ENCODE data around the gene MSL1. TPM values are rescaled to one million over a fixed set of nuclear protein-coding genes. Genes with fewer than 3 reads are reported as not detected.

Gene MSL1
- total and polyA plus RNA-seq, 2 of the 13 experiments (the other 11 are each of a cell fraction or from before 2014, with no cell fraction given) = 63.8 to 88.5 TPM

DNA sequence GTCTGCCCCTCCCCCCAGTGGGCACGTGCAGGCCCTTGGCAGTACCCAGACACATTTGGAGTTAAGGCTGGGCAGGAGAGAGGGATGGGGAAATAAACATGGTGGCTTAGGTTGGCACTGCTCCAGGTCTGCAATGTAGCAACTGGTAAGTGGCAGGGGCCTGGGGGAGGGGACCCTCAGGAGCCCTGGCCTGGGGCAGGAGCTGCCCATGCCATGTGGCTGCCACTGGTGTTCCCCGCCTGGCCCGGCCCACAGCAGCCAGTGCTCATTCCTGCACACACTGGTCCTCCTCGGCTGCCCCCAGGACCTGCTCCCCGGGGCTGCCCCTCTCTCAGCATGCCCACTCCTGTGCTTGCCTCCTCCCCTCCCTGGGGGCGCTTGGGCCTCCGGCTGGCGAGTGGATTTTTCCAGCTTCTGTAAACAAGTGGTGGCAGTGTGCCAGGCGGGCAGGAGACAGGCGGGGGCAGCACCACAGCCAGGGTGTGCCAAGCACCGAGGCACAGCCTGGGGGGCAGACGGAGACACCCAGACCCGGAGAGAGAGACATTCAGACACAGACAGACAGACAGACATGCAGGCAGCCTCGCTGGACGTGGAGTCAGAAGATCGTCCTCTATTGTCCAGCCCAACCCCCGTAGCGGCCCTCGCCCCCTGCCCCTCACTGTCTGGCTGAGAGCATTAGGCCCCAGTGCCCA lies 49.6 kb upstream of the MSL1 start (continued):
- TF ChIP-seq, protein P1, sequence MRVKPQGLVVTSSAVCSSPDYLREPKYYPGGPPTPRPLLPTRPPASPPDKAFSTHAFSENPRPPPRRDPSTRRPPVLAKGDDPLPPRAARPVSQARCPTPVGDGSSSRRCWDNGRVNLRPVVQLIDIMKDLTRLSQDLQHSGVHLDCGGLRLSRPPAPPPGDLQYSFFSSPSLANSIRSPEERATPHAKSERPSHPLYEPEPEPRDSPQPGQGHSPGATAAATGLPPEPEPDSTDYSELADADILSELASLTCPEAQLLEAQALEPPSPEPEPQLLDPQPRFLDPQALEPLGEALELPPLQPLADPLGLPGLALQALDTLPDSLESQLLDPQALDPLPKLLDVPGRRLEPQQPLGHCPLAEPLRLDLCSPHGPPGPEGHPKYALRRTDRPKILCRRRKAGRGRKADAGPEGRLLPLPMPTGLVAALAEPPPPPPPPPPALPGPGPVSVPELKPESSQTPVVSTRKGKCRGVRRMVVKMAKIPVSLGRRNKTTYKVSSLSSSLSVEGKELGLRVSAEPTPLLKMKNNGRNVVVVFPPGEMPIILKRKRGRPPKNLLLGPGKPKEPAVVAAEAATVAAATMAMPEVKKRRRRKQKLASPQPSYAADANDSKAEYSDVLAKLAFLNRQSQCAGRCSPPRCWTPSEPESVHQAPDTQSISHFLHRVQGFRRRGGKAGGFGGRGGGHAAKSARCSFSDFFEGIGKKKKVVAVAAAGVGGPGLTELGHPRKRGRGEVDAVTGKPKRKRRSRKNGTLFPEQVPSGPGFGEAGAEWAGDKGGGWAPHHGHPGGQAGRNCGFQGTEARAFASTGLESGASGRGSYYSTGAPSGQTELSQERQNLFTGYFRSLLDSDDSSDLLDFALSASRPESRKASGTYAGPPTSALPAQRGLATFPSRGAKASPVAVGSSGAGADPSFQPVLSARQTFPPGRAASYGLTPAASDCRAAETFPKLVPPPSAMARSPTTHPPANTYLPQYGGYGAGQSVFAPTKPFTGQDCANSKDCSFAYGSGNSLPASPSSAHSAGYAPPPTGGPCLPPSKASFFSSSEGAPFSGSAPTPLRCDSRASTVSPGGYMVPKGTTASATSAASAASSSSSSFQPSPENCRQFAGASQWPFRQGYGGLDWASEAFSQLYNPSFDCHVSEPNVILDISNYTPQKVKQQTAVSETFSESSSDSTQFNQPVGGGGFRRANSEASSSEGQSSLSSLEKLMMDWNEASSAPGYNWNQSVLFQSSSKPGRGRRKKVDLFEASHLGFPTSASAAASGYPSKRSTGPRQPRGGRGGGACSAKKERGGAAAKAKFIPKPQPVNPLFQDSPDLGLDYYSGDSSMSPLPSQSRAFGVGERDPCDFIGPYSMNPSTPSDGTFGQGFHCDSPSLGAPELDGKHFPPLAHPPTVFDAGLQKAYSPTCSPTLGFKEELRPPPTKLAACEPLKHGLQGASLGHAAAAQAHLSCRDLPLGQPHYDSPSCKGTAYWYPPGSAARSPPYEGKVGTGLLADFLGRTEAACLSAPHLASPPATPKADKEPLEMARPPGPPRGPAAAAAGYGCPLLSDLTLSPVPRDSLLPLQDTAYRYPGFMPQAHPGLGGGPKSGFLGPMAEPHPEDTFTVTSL (CRISPR knock-in tag; IDR thresholded peaks at IDR 0.05; ENCODE audit: borderline replicate concordance) = 0 out of 2 replicates have a peak, but pooled peaks have one; percentile 22
- TF ChIP-seq, protein P2, sequence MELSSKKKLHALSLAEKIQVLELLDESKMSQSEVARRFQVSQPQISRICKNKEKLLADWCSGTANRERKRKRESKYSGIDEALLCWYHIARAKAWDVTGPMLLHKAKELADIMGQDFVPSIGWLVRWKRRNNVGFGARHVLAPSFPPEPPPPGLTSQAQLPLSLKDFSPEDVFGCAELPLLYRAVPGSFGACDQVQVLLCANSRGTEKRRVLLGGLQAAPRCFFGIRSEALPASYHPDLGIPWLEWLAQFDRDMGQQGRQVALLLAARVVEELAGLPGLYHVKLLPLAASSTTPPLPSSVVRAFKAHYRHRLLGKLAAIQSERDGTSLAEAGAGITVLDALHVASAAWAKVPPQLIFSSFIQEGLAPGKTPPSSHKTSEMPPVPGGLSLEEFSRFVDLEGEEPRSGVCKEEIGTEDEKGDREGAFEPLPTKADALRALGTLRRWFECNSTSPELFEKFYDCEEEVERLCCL (CRISPR knock-in tag; IDR thresholded peaks at IDR 0.05; ENCODE audit: borderline replicate concordance) = 0 out of 2 replicates have a peak, but pooled peaks have one; percentile 80
- peak; percentile 77 for TF ChIP-seq AGO1 (IDR thresholded peaks at IDR 0.05; ENCODE audit: low read depth, low read length, poor library complexity, severe bottlenecking)
- 0 out of 2 replicates have a peak, but pooled peaks have one; percentile 72 for TF ChIP-seq ZFP36L1 (CRISPR knock-in tag; IDR thresholded peaks at IDR 0.05)
- TF ChIP-seq RXRA (CRISPR knock-in tag; IDR thresholded peaks at IDR 0.05) = peak; percentile 37; the same call in 1 of the 2 replicates
- TF ChIP-seq SRSF9 (IDR thresholded peaks at IDR 0.05; ENCODE audit: borderline replicate concordance, insufficient read depth, low read depth, low read length, poor library complexity, severe bottlenecking) = no peak
- 0 out of 2 replicates have a peak, but pooled peaks have one; percentile 52 for TF ChIP-seq ZNF44 (CRISPR knock-in tag; IDR thresholded peaks at IDR 0.05)
- TF ChIP-seq, protein P3, sequence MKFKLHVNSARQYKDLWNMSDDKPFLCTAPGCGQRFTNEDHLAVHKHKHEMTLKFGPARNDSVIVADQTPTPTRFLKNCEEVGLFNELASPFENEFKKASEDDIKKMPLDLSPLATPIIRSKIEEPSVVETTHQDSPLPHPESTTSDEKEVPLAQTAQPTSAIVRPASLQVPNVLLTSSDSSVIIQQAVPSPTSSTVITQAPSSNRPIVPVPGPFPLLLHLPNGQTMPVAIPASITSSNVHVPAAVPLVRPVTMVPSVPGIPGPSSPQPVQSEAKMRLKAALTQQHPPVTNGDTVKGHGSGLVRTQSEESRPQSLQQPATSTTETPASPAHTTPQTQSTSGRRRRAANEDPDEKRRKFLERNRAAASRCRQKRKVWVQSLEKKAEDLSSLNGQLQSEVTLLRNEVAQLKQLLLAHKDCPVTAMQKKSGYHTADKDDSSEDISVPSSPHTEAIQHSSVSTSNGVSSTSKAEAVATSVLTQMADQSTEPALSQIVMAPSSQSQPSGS (CRISPR knock-in tag; IDR thresholded peaks at IDR 0.05) = 0 out of 2 replicates have a peak, but pooled peaks have one; percentile 16
- TF ChIP-seq, protein P4, sequence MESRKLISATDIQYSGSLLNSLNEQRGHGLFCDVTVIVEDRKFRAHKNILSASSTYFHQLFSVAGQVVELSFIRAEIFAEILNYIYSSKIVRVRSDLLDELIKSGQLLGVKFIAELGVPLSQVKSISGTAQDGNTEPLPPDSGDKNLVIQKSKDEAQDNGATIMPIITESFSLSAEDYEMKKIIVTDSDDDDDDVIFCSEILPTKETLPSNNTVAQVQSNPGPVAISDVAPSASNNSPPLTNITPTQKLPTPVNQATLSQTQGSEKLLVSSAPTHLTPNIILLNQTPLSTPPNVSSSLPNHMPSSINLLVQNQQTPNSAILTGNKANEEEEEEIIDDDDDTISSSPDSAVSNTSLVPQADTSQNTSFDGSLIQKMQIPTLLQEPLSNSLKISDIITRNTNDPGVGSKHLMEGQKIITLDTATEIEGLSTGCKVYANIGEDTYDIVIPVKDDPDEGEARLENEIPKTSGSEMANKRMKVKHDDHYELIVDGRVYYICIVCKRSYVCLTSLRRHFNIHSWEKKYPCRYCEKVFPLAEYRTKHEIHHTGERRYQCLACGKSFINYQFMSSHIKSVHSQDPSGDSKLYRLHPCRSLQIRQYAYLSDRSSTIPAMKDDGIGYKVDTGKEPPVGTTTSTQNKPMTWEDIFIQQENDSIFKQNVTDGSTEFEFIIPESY (CRISPR knock-in tag; IDR thresholded peaks at IDR 0.05) = peak; percentile 65
